HUES6 (cell line): ENCODE data around the gene HACD1.

Source experiments
- H3K27ac ChIP-seq: 2 replicates; pipeline ENCODE4 v1.7.0; 2013; ENCODE audit warnings: low read depth, mild to moderate bottlenecking, low read length, inconsistent platforms
- H3K27me3 ChIP-seq: 2 replicates; pipeline ENCODE4 v1.6.1; 2013; ENCODE audit warnings: low read length; ENCODE audit not compliant: control insufficient read depth, insufficient read depth
- H3K36me3 ChIP-seq: 2 replicates; pipeline ENCODE4 v1.6.1; 2013; ENCODE audit warnings: low read length; ENCODE audit not compliant: control insufficient read depth, insufficient read depth
- H3K4me1 ChIP-seq: 2 replicates; pipeline ENCODE4 v1.6.1; 2013; ENCODE audit warnings: low read length; ENCODE audit not compliant: control insufficient read depth, insufficient read depth
- H3K4me3 ChIP-seq: 2 replicates; pipeline ENCODE4 v1.5.1; 2013; ENCODE audit warnings: low read depth, low read length
- H3K9ac ChIP-seq: one replicate; pipeline ENCODE4 v1.6.1; 2013; ENCODE audit warnings: mild to moderate bottlenecking, low read length
- H3K9me3 ChIP-seq: 2 replicates; pipeline ENCODE4 v1.6.1; 2013; ENCODE audit warnings: low read depth, low read length; ENCODE audit not compliant: control insufficient read depth, insufficient read depth

Gene HACD1

GRCh38 chr10:17580885-17581284 lies 36.3 kb downstream of the HACD1 start:
- H3K9me3 ChIP-seq = no peaks in the 10 kb centered on the region
- no peaks in the 10 kb centered on the region for H3K27me3 ChIP-seq
- no peaks in the 10 kb centered on the region for H3K4me1 ChIP-seq
- H3K4me3 ChIP-seq = no peak overlapping the region
- H3K27ac ChIP-seq = no peak overlapping the region
- H3K36me3 ChIP-seq = no peaks in the 10 kb centered on the region
- H3K9ac ChIP-seq = no peak overlapping the region

DNA sequence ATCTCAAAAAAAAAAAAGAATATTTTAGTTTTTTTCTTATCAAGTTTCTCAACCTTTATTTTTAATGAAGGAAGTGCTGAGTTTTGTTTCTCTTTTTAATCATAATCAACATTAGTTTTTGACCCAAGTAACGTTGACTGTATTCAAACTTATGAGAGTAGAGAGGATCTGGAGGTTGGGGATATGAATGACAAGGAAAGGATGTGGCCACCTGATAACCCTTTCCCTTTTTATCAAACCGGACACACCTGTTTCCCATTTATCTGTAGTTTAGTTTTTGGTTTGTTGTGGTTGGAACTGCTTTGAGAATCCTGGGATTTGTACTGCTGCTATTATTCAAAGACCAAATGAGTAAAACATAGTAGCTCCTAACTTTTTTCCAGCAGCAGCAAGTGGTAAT lies 38.6 kb downstream of the HACD1 start:
- no peak overlapping the region for H3K4me3 ChIP-seq
- no peak overlapping the region for H3K9ac ChIP-seq
- no peaks in the 10 kb centered on the region for H3K4me1 ChIP-seq
- H3K36me3 ChIP-seq = no peaks in the 10 kb centered on the region
- H3K27ac ChIP-seq = no peak overlapping the region
- H3K27me3 ChIP-seq = no peaks in the 10 kb centered on the region
- 0 out of 2 replicates have a peak, but pooled peaks cover 2% of the 10 kb centered on the region for H3K9me3 ChIP-seq

GRCh38 chr10:17576768-17577167 lies 40.4 kb downstream of the HACD1 start:
- Histone ChIP-seq H3K9ac (no peak overlapping the region), H3K27ac (no peak overlapping the region), H3K27me3 (no peaks in the 10 kb centered on the region), H3K4me1 (no peaks in the 10 kb centered on the region), H3K36me3 (no peaks in the 10 kb centered on the region), H3K4me3 (no peak overlapping the region), H3K9me3 (0 out of 2 replicates have a peak, but pooled peaks cover 2% of the 10 kb centered on the region)

- Histone ChIP-seq H3K27ac (no peak overlapping the region), H3K4me1 (peaks cover 13% of the 10 kb centered on the region), H3K4me3 (no peak overlapping the region), H3K9me3 (no peaks in the 10 kb centered on the region), H3K27me3 (no peaks in the 10 kb centered on the region), H3K9ac (no peak overlapping the region), H3K36me3 (no peaks in the 10 kb centered on the region)
Measured at GRCh38 chr10:17564911-17565310, 52.3 kb downstream of the HACD1 start.

- Histone ChIP-seq H3K9me3 (no peaks in the 10 kb centered on the region), H3K4me3 (no peak overlapping the region), H3K27me3 (no peaks in the 10 kb centered on the region), H3K27ac (no peak overlapping the region), H3K36me3 (no peaks in the 10 kb centered on the region), H3K9ac (no peak overlapping the region), H3K4me1 (peaks cover 13% of the 10 kb centered on the region)
Measured at GRCh38 chr10:17563452-17563851, 53.7 kb downstream of the HACD1 start.

- Histone ChIP-seq H3K9ac (no peak overlapping the region), H3K27ac (no peak overlapping the region), H3K9me3 (no peaks in the 10 kb centered on the region), H3K4me3 (no peak overlapping the region), H3K36me3 (no peaks in the 10 kb centered on the region), H3K4me1 (peaks cover 13% of the 10 kb centered on the region), H3K27me3 (no peaks in the 10 kb centered on the region)
Measured at GRCh38 chr10:17562614-17563013, 54.6 kb downstream of the HACD1 start.

DNA sequence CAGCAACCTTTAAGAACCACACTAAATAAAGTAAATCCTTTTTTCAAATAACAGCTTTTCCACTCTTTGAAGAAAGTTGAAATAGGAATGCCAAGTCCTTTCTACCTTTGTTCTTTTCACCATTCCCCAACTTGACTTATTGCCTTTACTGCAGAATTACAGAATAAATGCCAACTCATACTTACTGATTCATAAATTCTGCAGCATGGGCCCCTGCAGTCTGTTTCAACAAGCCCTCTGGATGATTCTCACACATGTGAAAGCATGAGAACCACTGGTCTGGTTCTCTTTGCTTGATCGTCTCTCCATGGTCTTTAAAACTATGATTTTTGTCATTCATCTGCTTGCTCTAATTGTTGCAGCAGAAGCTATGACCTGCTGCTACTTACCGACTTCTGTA lies 56.1 kb downstream of the HACD1 start:
- H3K27ac ChIP-seq = no peak overlapping the region
- no peaks in the 10 kb centered on the region for H3K27me3 ChIP-seq
- H3K9ac ChIP-seq = no peak overlapping the region
- peaks cover 13% of the 10 kb centered on the region for H3K4me1 ChIP-seq
- no peak overlapping the region for H3K4me3 ChIP-seq
- no peaks in the 10 kb centered on the region for H3K36me3 ChIP-seq
- H3K9me3 ChIP-seq = no peaks in the 10 kb centered on the region

- Histone ChIP-seq H3K27ac (no peak overlapping the region), H3K4me1 (peaks cover 9% of the 10 kb centered on the region), H3K27me3 (no peaks in the 10 kb centered on the region), H3K9me3 (no peaks in the 10 kb centered on the region), H3K9ac (no peak overlapping the region), H3K36me3 (no peaks in the 10 kb centered on the region), H3K4me3 (no peak overlapping the region)
Measured at GRCh38 chr10:17557459-17557858, 59.7 kb downstream of the HACD1 start.

DNA sequence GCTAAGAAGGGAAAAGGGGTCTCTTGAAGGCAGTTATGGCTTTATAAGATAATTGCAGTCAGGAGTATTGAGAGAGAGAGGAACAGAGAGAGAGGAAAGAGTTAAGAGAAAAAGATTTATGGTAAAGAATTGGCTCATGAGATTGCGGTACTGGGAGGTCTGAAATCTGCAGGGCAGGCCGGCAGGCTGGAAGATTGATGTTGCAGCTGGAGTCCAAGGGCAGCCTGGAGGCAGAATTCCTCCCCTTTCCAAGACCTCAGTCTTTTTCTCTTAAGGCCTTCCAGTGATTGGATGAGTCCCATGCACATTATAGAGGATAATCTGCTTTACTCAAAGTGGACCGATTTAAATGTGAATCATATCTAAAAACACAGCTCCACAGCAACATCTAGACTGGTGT lies 68.4 kb downstream of the HACD1 start:
- peaks cover 2% of the 10 kb centered on the region for H3K9me3 ChIP-seq
- no peaks in the 10 kb centered on the region for H3K4me1 ChIP-seq
- no peak overlapping the region for H3K9ac ChIP-seq
- no peak overlapping the region for H3K27ac ChIP-seq
- no peaks in the 10 kb centered on the region for H3K27me3 ChIP-seq
- H3K36me3 ChIP-seq = no peaks in the 10 kb centered on the region
- H3K4me3 ChIP-seq = no peak overlapping the region

DNA sequence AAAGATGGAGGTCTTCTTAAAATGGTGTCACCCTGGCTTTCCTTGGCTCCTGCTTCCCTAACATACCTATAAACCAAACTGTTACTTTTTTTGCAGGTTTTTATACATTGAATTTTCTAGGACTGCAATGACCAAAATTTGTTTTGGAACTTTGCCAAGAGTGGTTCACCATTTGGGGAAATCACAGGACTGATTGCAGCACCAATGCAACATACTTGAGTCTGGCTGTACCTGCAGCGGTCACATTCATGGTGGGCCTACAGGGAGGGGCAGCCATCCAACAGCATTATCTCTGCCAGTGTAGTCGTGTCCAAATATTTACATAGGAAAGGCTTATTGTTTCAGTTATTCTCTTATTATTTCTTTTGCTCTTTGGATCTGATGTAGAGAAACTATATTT lies 69.0 kb downstream of the HACD1 start:
- no peak overlapping the region for H3K27ac ChIP-seq
- no peaks in the 10 kb centered on the region for H3K36me3 ChIP-seq
- no peaks in the 10 kb centered on the region for H3K27me3 ChIP-seq
- H3K9ac ChIP-seq = no peak overlapping the region
- H3K4me1 ChIP-seq = no peaks in the 10 kb centered on the region
- peaks cover 6% of the 10 kb centered on the region for H3K9me3 ChIP-seq
- H3K4me3 ChIP-seq = no peak overlapping the region

- Histone ChIP-seq H3K9me3 (peaks cover 6% of the 10 kb centered on the region), H3K27me3 (no peaks in the 10 kb centered on the region), H3K36me3 (no peaks in the 10 kb centered on the region), H3K4me1 (no peaks in the 10 kb centered on the region), H3K27ac (no peak overlapping the region), H3K9ac (no peak overlapping the region), H3K4me3 (no peak overlapping the region)
Measured at GRCh38 chr10:17547060-17547459, 70.1 kb downstream of the HACD1 start.

GRCh38 chr10:17544465-17544864 lies 72.7 kb downstream of the HACD1 start:
- H3K36me3 ChIP-seq = no peaks in the 10 kb centered on the region
- no peak overlapping the region for H3K4me3 ChIP-seq
- no peaks in the 10 kb centered on the region for H3K4me1 ChIP-seq
- H3K27me3 ChIP-seq = no peaks in the 10 kb centered on the region
- peaks cover 6% of the 10 kb centered on the region for H3K9me3 ChIP-seq
- no peak overlapping the region for H3K27ac ChIP-seq
- H3K9ac ChIP-seq = no peak overlapping the region
